ENCODE data around the gene SPTBN1.

GRCh38 chr2:54409752-54410151, 46.4 kb upstream of the SPTBN1 start:
- TF ChIP-seq EZH2 (IDR thresholded peaks at IDR 0.05; ENCODE audit: low read depth) (no peak), CTCF (conservative IDR thresholded peaks at IDR 0.05) (no peak)

All from PC-9 (cell line).